ENCODE results near the gene UNC13A.

- no peak for TF ChIP-seq POLR2AphosphoS5 (IDR thresholded peaks at IDR 0.05; ENCODE audit: low read depth, low read length)
- TF ChIP-seq REST (IDR thresholded peaks at IDR 0.05; ENCODE audit: insufficient read depth in 1 of 2, low read depth in 2 of 2, low read length in 2 of 2) = no peak
- no peak for TF ChIP-seq SIN3A (IDR thresholded peaks at IDR 0.05; ENCODE audit: borderline replicate concordance, insufficient read depth, low read length)
- no peak for TF ChIP-seq TAF1 (IDR thresholded peaks at IDR 0.05; ENCODE audit: borderline replicate concordance, insufficient read depth, low read length)
Measured at GRCh38 chr19:17572638-17573037, 115.5 kb downstream of the UNC13A start.

All from PFSK-1 (cell line).